ENCODE measurements around the gene SNCAIP.

- TF ChIP-seq EZH2 (IDR thresholded peaks at IDR 0.05; ENCODE audit: insufficient read depth, poor library complexity, severe bottlenecking) (no peak), EZH2phosphoT487 (IDR thresholded peaks at IDR 0.05; ENCODE audit: insufficient read depth, low read depth) (no peak)
Observed at GRCh38 chr5:122330881-122331280, 18.8 kb downstream of the SNCAIP start.

Measured in GM23248 (cell line).